KOPT-K1 (cell line): ENCODE results near the gene HNRNPA2B1.
"Not testable (repeated sequence)": the region's sequence is repeated elsewhere in the genome, so short reads cannot be mapped to it uniquely, and the experiment has no call there.

Experiments
- H3K27ac ChIP-seq: fragments of 200-600 bp; sonication (generic); 2 replicates; pipeline ENCODE4 v1.5.1; 2016; ENCODE audit warnings: antibody characterized with exemption, mild to moderate bottlenecking, low read depth, low read length; ENCODE audit not compliant: poor library complexity, severe bottlenecking
- H3K36me3 ChIP-seq: fragments of 200-600 bp; sonication (generic); 2 replicates; pipeline ENCODE4 v1.5.1; 2017; ENCODE audit warnings: antibody characterized with exemption, mild to moderate bottlenecking, low read length, moderate library complexity; ENCODE audit not compliant: insufficient read depth
- H3K9me3 ChIP-seq: fragments of 200-600 bp; sonication (generic); 2 replicates; pipeline ENCODE4 v1.5.1; 2017; ENCODE audit warnings: antibody characterized with exemption, low read length, mild to moderate bottlenecking; ENCODE audit not compliant: insufficient read depth, poor library complexity, severe bottlenecking

The HNRNPA2B1 gene

DNA sequence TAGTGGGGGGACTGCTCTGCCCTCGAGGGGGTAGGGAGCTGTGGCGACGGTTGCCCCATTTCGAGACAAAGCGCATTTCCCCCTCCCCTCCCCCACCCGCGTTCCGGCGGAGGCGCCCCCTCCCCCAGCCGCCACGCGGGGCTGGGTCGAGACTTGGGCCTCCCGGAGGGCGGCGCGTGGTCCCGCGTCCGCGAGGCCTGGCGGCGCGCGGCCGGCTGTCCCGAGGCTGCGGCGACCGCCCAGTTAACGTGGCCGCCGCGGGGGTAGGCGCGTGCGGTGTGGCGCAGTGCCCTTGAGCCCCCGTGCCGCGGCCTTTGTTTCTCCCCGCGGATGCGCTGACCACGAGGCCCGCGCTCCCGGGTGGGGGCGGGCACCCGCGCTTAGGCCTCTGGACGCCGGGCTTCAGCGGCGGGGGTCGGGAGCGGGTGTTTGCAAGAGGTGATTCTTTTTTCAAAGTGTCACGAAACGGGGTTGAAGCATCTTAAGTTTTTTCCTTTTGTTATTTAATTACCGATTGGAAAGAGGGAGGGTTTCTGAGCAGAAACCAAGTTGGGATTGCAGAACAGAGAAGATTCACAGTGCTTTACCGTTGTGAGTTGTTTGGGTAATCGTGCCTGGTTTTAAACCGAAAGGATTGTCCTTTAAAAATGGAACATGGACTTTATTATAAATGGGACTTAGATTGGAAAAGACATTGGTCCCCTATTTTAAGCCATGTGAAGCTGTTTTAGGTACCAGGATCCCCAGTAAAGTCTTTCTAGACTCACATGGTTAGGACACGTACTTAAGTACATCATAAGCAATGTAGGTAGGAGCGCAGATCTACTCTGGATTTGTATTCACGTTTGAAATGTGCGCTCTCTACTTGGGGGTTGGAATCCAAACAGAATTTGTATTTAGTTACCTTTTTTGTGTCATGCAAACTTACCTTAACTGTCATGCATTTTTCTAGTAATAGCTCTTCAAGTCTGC lies 1.8 kb upstream of the HNRNPA2B1 start:
- peak overlapping the region; percentile 99 for H3K27ac ChIP-seq
- H3K36me3 ChIP-seq = peaks cover 70% of the 10 kb centered on the region
- no peaks in the 10 kb centered on the region for H3K9me3 ChIP-seq

DNA sequence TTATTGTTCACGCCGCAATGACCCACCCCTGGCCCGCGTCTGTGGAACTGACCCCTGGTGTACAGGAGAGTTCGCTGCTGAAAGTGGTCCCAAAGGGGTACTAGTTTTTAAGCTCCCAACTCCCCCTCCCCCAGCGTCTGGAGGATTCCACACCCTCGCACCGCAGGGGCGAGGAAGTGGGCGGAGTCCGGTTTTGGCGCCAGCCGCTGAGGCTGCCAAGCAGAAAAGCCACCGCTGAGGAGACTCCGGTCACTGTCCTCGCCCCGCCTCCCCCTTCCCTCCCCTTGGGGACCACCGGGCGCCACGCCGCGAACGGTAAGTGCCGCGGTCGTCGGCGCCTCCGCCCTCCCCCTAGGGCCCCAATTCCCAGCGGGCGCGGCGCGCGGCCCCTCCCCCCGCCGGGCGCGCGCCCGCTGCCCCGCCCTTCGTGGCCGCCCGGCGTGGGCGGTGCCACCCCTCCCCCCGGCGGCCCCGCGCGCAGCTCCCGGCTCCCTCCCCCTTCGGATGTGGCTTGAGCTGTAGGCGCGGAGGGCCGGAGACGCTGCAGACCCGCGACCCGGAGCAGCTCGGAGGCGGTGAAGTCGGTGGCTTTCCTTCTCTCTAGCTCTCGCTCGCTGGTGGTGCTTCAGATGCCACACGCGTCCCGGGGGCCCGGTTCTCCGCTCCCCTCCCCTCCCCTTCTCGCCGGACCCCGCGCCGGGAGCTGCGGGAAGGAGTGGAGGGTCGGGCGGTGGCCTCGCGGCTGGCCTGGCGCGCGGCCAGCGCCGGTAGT lies 887 bp upstream of the HNRNPA2B1 start, which contains the start of gene CBX3:
Gene CBX3, plus strand, starts transcription at position 499 of the 772 bp plus-strand sequence. CDS start 1,254 bp downstream, outside the sequence.
- H3K36me3 ChIP-seq = peaks cover 70% of the 10 kb centered on the region
- no peaks in the 10 kb centered on the region for H3K9me3 ChIP-seq
- H3K27ac ChIP-seq = peak within 1 kb of the TSS; percentile 99

DNA sequence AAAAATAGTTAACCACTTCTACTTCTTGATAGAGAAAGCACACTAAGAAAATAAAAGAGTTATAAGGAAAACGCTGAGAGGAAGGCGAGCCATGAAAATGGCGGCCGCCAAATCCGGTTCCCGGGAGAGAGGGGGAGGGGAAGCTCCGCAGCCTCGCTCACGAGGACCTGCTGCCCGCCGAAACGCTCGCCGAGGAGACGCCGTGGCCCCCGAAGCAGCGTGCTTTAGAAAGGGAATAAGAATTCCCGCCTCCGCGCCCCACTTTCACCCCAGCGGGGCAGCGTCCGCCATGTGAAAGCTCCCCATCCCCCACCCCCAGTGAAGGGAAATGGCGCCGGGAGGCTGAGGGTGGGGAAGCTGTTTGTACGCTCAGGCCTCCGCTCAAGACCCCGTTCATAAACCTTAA lies 505 bp downstream of the HNRNPA2B1 start:
- peaks cover 70% of the 10 kb centered on the region for H3K36me3 ChIP-seq
- peak overlapping the region; percentile 99 for H3K27ac ChIP-seq
- no peaks in the 10 kb centered on the region for H3K9me3 ChIP-seq

DNA sequence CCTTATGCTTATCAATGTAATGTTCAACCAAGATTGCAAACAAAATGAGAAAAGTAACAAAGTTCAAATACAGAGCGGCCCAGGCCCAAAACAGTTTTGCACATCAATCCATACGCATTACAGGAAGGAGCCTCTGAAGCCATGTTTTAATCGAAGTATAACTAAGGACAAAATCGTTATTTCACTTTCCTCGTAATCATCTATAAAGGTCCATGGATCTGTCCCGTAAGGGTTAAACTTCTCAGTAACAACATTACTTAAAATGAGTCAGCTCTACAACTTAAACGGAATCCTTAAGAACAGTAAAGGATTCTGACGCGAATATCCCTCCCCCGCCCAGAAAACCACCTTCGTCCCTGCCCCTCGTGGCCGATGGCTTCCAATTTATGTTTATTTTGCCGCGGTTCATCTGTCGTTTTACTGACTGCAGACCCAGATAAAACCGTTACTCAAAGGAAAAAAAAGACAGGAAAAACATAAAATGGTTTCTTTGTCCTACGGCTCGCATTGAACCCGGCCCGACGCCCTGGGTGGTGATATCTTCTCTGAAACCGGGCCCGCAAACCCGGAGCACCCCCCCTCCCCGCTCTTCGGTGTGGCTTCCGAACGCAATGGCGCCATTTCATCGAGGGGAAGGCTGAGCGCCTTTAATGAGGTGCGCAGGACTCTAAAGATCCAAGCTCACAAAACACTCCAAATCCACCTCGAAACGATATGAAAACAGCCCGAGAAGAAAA lies 1.1 kb downstream of the HNRNPA2B1 start:
- Histone ChIP-seq H3K27ac (peak overlapping the region; percentile 99), H3K9me3 (no peaks in the 10 kb centered on the region), H3K36me3 (peaks cover 70% of the 10 kb centered on the region)

DNA sequence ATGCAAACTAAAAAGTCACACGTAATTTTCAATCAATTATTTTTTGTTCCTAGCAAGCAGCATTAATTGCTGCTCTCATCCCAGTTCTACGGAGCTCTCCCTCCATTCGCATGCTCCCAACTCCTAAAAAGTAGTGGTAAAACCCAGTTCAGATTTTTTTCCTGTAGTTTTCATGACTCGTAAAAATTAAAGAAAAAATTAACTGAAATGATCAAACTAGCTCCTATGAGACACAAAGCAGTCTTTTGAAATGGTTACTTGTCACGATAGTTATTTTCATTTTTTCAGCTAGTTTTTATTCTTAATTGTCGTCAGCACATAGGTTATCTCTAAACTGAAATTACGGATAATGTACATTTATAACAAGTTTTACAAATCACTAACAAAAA lies 1.8 kb downstream of the HNRNPA2B1 start:
- H3K36me3 ChIP-seq = peaks cover 70% of the 10 kb centered on the region
- H3K9me3 ChIP-seq = no peaks in the 10 kb centered on the region
- H3K27ac ChIP-seq = peak overlapping the region; percentile 99

DNA sequence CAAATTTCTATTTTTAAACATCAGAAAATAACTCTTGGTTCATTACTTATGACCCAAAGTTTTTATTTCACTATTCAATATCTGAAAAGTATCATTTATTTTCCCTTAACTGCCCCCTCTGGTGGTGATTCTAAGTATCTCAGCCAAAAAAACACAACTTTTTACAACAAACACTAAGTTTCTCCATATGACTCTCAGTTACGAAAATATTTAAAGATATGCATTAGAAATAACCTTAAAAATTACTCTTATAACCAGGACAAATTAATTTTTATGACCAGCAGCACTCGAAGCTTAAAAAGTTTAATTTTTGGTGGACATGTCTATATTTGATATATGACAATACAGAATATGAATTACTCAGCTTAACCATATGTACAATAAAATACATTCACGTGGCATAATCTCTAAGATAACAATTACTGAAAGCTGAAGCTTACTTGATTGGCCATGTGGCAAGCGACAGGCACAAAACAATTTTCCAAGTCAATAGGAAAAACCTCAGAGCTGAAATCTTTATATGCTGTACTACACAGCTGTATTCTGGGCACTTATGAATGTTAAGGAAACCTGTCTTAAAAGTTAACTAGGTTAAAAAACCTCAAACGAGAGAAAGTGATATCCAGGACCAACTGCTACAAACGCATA lies 2.3 kb downstream of the HNRNPA2B1 start:
- H3K9me3 ChIP-seq = no peaks in the 10 kb centered on the region
- H3K36me3 ChIP-seq = peaks cover 70% of the 10 kb centered on the region
- peak overlapping the region; percentile 99 for H3K27ac ChIP-seq

DNA sequence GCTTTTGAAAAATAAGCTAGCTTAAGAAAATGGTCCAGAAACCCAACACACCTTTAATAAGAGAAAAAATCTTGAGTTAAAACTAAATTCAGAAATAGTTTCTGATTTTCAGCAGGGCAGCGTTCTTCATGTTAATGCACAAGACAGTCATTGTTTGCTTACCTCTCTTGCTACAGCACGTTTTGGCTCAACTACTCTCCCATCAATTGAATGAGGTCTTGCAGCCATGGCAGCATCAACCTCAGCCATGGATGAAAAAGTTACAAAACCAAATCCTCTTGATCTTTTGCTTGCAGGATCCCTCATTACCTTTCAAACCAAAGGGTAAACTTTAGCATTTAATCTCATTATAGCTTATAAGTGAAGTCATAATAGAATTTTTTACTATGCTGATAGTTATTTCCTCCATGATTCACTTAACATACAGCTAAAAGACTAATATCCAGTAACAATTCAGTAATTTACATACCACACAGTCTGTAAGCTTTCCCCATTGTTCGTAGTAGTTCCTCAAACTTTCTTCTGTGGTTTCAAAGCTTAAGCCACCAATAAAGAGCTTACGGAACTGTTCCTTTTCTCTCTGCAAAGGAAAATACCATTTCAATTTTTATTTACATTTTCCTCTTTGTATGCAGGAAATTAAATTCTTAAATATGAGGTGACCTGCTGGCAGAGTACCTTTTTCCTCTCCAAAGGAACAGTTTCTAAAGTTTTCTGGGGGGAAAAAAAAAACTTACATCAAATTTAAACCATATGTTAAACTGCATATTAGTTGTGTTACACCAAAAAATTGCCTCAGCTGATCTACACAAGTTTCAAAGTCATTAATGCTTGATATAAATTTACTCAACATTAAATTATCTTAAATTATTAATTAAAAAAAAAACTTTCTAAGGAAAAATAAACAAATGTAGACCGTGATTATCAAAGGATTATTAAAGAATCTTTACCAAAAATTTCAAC lies 3.1 kb downstream of the HNRNPA2B1 start:
- H3K9me3 ChIP-seq = no peaks in the 10 kb centered on the region
- H3K36me3 ChIP-seq = peaks cover 71% of the 10 kb centered on the region
- H3K27ac ChIP-seq = no peak overlapping the region

DNA sequence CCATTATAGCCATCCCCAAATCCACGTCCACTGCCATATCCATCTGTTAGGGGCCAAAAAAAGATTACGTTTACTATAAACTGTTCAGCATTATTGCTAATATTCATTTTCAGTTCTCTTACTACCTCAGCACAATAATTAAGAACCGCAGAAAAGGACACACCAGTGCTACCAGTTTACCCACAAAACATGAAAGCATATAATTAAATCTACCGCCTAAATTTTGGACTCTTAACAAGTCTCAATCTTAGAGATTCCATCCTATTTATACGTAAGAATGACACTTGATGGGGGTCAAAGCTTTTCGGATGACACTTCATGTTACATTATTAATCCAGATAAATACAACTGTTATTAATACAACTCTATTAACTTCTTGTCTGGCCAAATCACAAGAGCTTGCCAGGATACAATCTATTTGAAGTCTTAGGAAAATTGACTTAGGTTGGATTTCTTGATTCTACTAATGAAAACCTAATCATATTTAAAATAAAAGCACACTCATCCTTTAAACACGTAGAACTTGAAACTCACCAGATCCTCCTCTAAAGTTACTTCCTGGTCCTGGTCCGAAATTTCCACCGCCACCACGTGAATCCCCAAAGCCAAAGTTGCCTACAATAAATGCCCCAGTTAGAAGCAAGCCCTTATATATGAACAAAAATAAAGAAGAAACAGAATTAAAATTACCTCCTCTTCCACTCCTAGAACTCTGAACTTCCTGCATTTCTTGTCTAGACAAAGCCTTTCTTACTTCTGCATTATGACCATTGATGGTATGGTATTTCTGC lies 4.5 kb downstream of the HNRNPA2B1 start:
- peaks cover 85% of the 10 kb centered on the region for H3K36me3 ChIP-seq
- H3K9me3 ChIP-seq = no peaks in the 10 kb centered on the region
- no peak overlapping the region for H3K27ac ChIP-seq

DNA sequence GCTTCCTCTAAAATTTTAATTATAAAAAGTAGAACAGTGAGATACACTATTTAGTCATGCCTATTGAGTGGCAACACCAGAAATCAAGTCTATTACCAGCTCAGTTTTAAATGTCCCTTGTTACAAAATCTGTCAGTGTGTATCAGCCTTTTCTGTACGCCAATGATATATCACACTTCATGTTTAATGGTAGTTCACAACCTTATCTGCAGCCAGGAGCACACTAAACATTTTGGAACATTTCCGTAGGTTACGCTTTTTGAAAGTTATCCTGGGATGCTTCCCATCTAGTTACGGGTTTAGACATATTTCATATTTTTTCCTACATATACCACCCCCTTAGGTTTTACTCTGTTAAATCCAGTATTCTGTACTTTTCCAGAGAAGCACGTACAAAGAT lies 5.4 kb downstream of the HNRNPA2B1 start:
- no peak overlapping the region for H3K27ac ChIP-seq
- H3K9me3 ChIP-seq = no peaks in the 10 kb centered on the region
- H3K36me3 ChIP-seq = peaks cover 94% of the 10 kb centered on the region

DNA sequence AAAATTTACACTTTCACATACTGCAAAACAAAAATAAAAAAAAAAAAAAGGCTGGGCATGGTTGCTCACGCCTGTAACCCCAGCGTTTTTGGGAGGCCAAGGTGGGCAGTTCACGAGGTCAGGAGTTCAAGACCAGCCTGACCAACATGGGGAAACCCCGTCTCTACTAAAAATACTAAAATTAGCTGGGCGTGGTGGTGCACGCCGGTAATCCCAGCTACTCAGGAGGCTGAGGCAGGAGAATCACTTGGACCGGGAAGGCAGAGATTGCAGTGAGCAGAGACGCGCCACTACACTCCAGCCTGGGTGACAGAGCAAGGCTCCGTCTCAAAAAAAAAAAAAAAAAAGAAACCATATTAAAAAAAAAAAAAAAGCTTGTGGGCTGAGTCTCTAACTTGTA lies 5.8 kb downstream of the HNRNPA2B1 start:
- not testable (repeated sequence) for H3K27ac ChIP-seq

DNA sequence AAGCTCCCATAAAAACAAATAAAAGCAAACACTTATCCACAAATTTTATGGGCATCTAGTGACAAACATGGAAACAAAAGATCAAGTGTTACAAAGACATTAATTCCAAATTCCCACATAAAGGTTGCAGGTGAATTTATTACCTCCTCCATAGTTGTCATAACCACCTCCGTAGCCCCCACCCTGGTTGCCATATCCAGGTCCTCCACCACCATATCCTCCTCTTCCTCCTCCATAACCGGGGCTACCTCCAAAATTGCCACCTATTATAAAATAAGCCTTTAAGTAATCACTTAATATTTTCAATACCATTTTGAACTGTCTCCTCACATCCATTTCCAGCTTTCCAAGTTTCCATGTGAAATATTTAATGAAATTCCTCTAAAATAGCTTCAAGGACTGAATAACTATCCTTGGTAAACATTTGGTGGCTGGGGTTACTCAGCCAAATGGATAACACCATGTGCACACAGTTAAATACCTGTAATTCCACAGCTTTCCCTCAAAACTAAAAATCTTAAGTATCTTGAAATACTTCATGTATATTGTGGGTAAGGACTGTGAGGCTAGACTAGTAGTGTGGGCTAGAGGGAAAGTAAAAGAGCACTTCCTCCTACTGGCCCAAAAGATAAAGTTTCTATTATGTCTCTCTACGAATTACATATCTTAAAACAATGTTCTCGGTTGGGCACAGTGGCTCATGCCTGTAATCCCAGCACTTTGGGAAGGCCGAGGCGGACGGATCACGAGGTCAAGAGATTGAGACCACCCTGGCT lies 6.9 kb downstream of the HNRNPA2B1 start:
- H3K27ac ChIP-seq = no peak overlapping the region
- peaks cover 99% of the 10 kb centered on the region for H3K36me3 ChIP-seq

More for the DNA sequence above, 5.8 kb downstream of the HNRNPA2B1 start:
- H3K9me3 ChIP-seq = not testable (repeated sequence)
- H3K36me3 ChIP-seq = peaks cover 98% of the 10 kb centered on the region

DNA sequence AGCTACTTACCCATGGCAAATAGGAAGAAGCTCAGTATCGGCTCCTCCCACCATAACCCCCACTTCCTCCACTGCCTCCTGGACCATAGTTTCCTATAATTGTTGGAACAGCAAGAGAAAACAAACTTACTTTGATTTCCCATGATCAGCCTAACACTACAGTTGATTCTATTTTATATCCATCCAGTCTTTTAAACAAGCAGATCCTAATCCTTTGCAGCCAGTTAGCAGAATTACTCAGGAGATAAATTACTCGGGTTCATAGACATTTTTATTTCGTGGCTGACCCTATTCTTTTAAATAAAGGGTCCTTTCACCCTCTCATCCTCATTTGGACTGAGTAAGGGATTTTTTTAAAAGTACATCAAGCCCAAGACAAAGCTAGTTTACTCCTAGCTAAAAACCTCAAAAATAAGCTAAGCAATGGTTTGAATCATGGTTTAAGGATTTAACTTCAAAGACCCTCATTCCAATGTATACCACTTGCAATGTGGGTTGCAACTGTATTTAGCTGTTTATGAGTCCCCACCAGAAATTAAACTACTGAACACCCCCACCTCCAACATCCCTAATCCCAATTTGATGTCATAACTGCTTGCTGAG lies 8.0 kb downstream of the HNRNPA2B1 start:
- H3K36me3 ChIP-seq = peaks cover 100% of the 10 kb centered on the region
- no peaks in the 10 kb centered on the region for H3K9me3 ChIP-seq
- H3K27ac ChIP-seq = no peak overlapping the region

More for the DNA sequence above, 6.9 kb downstream of the HNRNPA2B1 start:
- no peaks in the 10 kb centered on the region for H3K9me3 ChIP-seq
